Stimulated activated CD4-positive, alpha-beta T cell treated with anti-CD3 and anti-CD28 coated beads, Interleukin-15, amount 100 ng/mL, for 48 hours (primary cell): ENCODE data around the gene TTC24.
"Not testable (repeated sequence)": the region's sequence is repeated elsewhere in the genome, so short reads cannot be mapped to it uniquely, and the experiment has no call there.

Source experiments
- DNase-seq, 2 donors: peaks; one replicate each; pipeline ENCODE4 v3.0.0-alpha.2; 2020; ENCODE audit warnings: low read depth in 2 of 2

The TTC24 gene

DNA sequence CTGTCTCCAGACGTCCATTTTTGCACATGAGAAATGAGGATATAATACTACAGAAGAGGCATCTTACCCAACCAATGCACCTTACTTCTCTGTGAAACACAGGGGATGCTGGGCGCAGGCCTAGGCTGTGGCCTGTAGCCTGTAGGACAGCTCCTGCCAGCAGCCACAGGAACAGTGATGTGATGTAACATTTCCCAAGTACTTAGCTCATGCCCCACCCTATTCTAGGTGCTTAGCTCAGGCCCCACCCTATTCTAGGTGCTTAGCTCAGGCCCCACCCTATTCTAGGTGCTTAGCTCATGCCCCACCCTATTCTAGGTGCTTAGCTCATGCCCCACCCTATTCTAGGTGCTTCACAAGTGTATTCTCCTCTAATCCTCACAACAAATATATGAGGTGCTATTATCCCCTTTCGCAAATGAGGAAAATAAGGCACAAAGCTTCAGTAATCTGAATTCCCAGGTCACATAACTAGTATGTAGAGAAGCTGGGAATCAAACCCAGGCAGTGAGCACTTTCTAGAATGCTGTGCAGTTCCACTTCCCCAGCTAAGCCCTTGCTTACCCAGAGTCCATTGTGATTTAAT lies 7.5 kb downstream of the TTC24 start:
- no peak for DNase-seq

DNA sequence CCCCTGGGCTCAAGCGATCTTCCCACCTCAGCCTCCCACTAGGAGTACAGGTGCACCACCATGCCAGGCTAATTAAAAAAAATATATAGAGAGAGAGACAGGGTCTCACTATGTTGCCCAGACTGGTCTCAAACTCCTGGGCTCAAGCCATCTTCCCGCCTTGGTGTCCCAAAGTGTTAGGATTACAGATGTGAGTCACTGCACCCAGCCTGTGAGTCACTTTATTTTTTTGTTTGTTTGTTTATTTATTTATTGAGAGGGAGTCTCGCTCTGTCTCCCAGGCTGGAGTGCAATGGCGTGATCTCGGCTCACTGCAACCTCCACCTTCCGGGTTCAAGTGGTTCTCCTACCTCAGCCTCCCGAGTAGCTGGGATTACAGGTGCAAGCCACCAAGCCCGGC lies 8.4 kb downstream of the TTC24 start:
- DNase-seq, result not testable (repeated sequence)

GRCh38 chr1:156589546-156589945 lies 10.0 kb downstream of the TTC24 start:
- DNase-seq, result no peak

GRCh38 chr1:156590326-156591180 lies 11.0 kb downstream of the TTC24 start:
- DNase-seq, result no peak

DNA sequence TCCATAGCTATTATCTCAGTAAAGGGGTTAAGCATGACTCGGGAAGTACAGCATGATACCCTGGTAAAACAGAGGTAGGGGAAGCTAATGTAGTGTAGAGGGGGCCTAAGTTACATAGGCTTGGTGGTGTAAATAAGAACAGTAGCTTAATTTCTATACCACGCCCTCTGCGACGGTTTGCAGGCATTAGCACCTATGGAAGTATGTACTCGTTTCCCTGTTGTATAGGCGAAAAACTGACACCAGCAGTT lies 11.6 kb downstream of the TTC24 start:
- DNase-seq, result no peak

DNA sequence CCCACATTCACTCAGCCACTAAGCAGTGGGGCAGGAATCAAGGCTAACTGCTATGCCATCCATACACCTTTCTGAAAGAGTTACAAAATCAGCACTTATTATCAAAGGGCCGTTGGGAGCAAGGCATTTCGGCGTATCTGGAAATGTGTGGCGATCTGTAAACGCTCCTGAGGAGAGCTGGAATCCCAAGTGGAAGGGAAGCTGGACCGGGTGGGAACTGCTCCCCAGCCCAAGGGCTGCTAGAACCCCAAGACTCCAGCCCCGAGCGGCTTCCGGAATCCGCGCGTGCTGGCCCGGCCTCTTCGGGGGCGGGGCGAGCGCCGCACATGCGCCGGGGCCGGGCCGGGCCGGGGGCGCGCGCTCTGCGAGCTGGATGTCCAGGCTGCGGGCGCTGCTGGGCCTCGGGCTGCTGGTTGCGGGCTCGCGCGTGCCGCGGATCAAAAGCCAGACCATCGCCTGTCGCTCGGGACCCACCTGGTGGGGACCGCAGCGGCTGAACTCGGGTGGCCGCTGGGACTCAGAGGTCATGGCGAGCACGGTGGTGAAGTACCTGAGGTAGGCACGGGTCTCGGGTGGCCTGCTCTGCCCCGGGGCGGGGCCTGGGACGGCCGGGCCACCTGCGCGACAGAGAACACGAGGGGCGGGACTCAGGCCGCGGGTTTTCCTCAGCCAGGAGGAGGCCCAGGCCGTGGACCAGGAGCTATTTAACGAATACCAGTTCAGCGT lies 12.1 kb downstream of the TTC24 start, which contains the start of gene NAXE:
Gene NAXE, plus strand, starts transcription at position 345 of the 726 bp plus-strand sequence. Its CDS starts 29 bp downstream, at position 374.
- peak in 1 of 2 donors; percentile 61 for DNase-seq

GRCh38 chr1:156592158-156592909 lies 12.8 kb downstream of the TTC24 start:
- DNase-seq, result no peak

GRCh38 chr1:156592910-156593660 lies 13.6 kb downstream of the TTC24 start:
- no peak for DNase-seq

GRCh38 chr1:156593661-156593989 lies 14.1 kb downstream of the TTC24 start:
- DNase-seq, result no peak

DNA sequence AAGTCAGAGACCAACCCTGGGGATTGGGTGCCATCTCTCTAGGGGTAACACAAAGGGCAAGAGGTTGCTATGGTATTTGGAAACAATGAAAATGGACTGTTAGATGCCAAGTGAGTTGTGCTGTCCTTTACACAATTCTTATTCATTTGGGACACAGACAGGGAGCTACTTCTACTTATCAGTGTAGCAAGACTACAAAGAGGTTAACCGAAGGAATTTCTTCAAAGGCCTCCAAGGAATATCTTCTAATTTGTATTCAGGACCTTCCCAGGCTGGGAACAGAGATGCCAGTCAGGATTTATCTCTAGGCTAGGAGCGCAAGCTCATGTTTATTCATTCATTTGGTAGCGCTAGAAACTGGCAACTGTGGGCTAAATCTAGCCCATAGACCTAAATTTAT lies 14.7 kb downstream of the TTC24 start:
- no peak for DNase-seq

- DNase-seq, result no peak
These were observed 15.5 kb downstream of the TTC24 start for GRCh38 chr1:156595016-156595415.

DNA sequence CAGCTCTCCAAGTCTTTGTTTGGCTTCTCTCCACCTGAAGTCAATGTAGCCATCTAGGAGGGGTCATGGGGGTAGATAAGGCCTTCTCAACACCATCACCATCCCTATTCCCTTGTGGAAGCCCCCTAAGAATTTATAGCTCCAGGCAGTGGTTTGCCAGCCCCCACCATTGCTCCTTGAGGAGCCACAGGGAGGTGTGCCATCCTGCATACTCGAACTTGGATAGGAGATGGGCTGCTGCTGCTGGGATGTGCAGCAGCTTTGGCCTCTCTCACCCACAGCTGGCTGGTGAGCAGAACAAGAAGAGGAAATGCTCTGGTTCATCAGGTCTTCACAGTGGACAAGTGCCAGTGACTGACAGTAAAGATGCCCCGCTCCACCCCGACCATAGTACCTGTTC lies 16.9 kb downstream of the TTC24 start:
- no peak for DNase-seq

DNA sequence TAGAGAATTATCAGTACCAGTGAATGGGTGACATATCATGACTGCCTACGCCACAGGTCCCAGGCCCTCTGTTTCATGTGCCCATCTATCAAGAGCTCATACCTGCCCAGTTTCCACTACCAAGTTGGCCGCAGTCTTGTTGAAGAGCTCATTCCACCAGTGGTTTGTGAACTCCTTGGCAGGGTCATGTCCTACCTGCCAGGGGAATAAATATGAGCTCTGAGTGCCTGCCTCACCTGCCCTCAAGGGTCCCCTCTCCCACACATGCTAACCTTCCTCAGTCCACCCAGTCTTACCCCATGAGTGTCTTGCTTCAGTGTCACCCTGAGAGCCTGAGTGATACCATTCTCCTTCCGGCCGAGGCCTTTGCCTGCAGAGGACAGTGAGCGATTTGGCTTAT lies 18.6 kb downstream of the TTC24 start:
- DNase-seq, result no peak

- DNase-seq, result no peak
These were observed 19.4 kb downstream of the TTC24 start for GRCh38 chr1:156598731-156599432.

DNA sequence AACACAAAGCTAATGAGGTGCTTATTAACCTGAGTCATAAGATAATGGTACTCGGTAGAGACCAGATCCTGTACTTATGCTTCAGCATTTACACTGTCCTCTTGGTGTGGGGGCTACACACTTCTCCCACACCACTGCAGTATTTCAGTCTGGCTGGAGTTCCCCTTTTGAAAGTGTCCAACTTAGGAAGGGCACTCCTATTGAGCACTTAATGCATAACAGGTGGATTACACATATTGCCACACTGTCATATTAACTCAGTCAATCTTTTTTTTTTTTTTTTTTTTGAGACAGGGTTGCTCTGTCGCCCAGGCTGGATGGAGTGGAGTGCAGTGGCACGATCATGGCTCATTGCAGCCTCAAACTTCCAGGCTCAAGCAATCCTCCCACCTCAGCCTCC lies 20.3 kb downstream of the TTC24 start:
- DNase-seq, result no peak

DNA sequence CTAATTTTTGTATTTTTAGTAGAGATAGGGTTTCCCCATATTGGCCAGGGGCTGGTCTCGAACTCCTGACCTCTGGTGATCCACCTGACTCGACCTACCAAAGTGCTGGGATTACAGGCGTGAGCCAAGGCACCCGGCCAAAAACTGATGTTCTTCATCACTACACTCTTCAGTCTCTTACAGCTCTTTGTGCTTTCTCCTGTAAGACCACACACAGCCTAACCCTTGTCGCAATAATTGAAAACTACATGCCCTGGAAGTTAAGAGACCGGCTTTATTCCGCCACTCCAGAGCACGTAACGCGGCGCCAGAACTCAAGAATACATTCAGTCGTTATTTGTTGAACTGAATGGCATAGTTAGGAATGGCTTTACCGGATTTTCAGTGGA lies 21.2 kb downstream of the TTC24 start:
- DNase-seq, result no peak

DNA sequence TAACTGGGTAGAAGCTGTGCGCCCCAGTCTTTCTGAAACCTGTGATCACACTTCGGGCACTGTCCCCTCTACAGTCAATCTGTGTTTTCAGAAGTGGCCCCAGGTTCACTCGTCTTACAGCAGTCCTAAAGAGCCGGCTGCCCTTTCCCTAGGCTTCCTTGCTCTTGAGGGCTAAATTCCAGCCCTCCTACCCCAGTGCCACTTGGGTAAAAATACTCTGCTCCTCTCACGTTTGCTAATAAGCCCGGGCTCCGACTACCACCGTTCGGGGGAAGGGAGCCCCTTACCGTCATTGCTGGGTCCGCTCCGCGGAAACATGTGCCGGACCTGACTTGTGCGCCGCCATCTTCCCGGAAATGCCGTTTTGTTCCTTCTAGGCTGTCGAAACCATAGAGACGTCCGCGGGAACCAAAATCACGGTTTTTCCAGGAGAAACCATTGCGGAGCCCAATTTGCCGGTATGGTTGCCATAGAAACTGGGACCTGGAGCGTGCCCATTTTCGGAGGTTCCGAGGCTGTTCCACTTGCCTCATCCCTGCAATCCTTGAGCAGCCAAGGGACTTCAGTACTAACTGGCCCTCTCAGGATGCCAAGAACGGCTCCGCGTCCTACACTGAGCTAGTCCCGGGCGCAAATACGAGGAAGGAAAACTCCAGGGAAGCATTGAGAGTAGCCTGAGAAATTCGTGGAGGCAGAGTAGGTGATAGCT lies 21.8 kb downstream of the TTC24 start, which contains the start of gene GPATCH4:
Gene GPATCH4, minus strand, starts transcription at position 358 of the 709 bp plus-strand sequence.
- DNase-seq, result peak; percentile 58 to 63

GRCh38 chr1:156601892-156602291 lies 22.4 kb downstream of the TTC24 start:
- DNase-seq, result no peak

DNA sequence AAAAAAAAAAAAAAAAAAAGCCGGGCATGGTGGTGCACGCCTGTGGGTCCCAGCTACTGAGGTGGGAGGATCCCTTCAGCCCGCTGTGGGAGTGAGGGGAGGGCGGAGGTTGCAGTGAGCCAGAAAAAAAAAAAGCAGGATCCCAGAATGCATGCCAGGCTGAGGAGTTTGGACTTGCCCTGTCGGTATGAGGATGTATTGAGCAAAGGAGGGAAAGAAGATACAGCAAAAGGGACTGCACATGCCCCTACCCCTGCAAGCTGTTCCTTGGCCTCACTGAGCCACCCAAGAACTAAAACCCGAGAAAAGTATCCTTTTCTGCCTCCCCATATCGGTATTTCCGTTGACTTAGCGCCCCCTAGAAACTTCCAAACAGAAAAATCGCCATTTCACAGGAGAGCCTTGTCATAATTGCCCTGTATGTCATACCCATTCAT lies 23.1 kb downstream of the TTC24 start:
- DNase-seq, result no peak

GRCh38 chr1:156607344-156607743 lies 27.8 kb downstream of the TTC24 start:
- not testable (repeated sequence) for DNase-seq
